ENCODE data around the gene CRX. TPM values are rescaled to one million over a fixed set of nuclear protein-coding genes. Genes with fewer than 3 reads are reported as not detected.

CRX gene
- total RNA-seq, 1 experiment from 2014 or later: not detected

GRCh38 chr19:47820410-47820809 lies 1.3 kb upstream of the CRX start:
- H3K27ac ChIP-seq (ENCODE audit: low read length): no peak overlapping the region
- intact Hi-C loops (cut with micrococcal nuclease; ENCODE audit: unreplicated experiment): no loop called here
- ChIA-PET POLR2A (no interaction called here), CTCF (no interaction called here)
- H3K9me3 ChIP-seq (ENCODE audit: control insufficient read depth, insufficient read depth, low read depth, low read length): no peaks in the 10 kb centered on the region
- H3K4me3 ChIP-seq (ENCODE audit: low read depth in 2 of 2, low read length in 2 of 2): no peak overlapping the region
- TF ChIP-seq TCF7L2 (IDR thresholded peaks at IDR 0.05; ENCODE audit: low read depth, low read length): no peak
- TF ChIP-seq POLR2AphosphoS5 (IDR thresholded peaks at IDR 0.05; ENCODE audit: low read depth, low read length): no peak
- no peak for TF ChIP-seq SIN3A (IDR thresholded peaks at IDR 0.05; ENCODE audit: borderline replicate concordance, insufficient read depth, low read depth, low read length)
- TF ChIP-seq CTCF (IDR thresholded peaks at IDR 0.05): no peak
- TF ChIP-seq REST (IDR thresholded peaks at IDR 0.05; ENCODE audit: insufficient read depth in 1 of 2, low read depth in 2 of 2, low read length in 1 of 2): no peak
- BruUV-seq (replicated peaks): no TSS peak
- no peaks in the 10 kb centered on the region for H3K27me3 ChIP-seq (ENCODE audit: control insufficient read depth, insufficient read depth, low read length)
- H3K4me1 ChIP-seq (ENCODE audit: control insufficient read depth, insufficient read depth, low read length): no peaks in the 10 kb centered on the region
- ATAC-seq (no peak), DNase-seq (ENCODE audit: low read depth, low spot score) (no peak)
- in situ Hi-C loops (cut with HindIII; ENCODE audit: low pct_unique_long_range_greater_than_20kb, low sequenced_read_pairs): no loop called here
- H3K36me3 ChIP-seq (ENCODE audit: control insufficient read depth, insufficient read depth, low read length): no peaks in the 10 kb centered on the region

- Histone ChIP-seq H3K27ac (ENCODE audit: low read length) (no peak overlapping the region), H3K4me1 (ENCODE audit: control insufficient read depth, insufficient read depth, low read length) (no peaks in the 10 kb centered on the region), H3K36me3 (ENCODE audit: control insufficient read depth, insufficient read depth, low read length) (no peaks in the 10 kb centered on the region), H3K9me3 (ENCODE audit: control insufficient read depth, insufficient read depth, low read depth, low read length) (no peaks in the 10 kb centered on the region), H3K4me3 (ENCODE audit: low read depth in 2 of 2, low read length in 2 of 2) (no peak overlapping the region), H3K27me3 (ENCODE audit: control insufficient read depth, insufficient read depth, low read length) (no peaks in the 10 kb centered on the region)
- BruUV-seq (replicated peaks): no TSS peak
- POLR2A ChIA-PET: no interaction called here
- DNase-seq (ENCODE audit: low read depth, low spot score): no peak
- intact Hi-C loops (cut with micrococcal nuclease; ENCODE audit: unreplicated experiment) (no loop called here), in situ Hi-C loops (cut with HindIII; ENCODE audit: low pct_unique_long_range_greater_than_20kb, low sequenced_read_pairs) (no loop called here)
- ATAC-seq: no peak
- no peak for TF ChIP-seq SIN3A (IDR thresholded peaks at IDR 0.05; ENCODE audit: borderline replicate concordance, insufficient read depth, low read depth, low read length)
- TF ChIP-seq POLR2AphosphoS5 (IDR thresholded peaks at IDR 0.05; ENCODE audit: low read depth, low read length): no peak
- TF ChIP-seq CTCF (IDR thresholded peaks at IDR 0.05): no peak
- no peak for TF ChIP-seq REST (IDR thresholded peaks at IDR 0.05; ENCODE audit: insufficient read depth in 1 of 2, low read depth in 2 of 2, low read length in 1 of 2)
- no peak for TF ChIP-seq TCF7L2 (IDR thresholded peaks at IDR 0.05; ENCODE audit: low read depth, low read length)
- CTCF ChIA-PET: no interaction called here
These were observed 2.7 kb downstream of the CRX start for GRCh38 chr19:47824396-47824795.
